K562 (cell line): ENCODE data around the gene RREB1. TPM values are rescaled to one million over a fixed set of nuclear protein-coding genes. Genes with fewer than 3 reads are reported as not detected.
A peak's percentile ranks its signal among the peaks of the same experiment; 100 is the strongest.

Experiments used
- ATAC-seq: fragments of 200-7000 bp; cut with Tn5 transposase; 3 replicates; pipeline ENCODE4 v1.9.1; 2020; ENCODE audit warnings: moderate library complexity
- BruUV-seq: library from RNA; stranded (reverse); fragments of 400-500 nt; replicated peaks from 2 replicates; lab custom pipeline; 2021; lab: Mats Ljungman, UMichigan
- CTCF ChIA-PET: fragments of 300-600 bp; formaldehyde crosslinking; extraction: SDS; loops from one replicate; lab custom pipeline; 2021; ENCODE audit warnings: low intra/inter-chr PET ratio; lab: Yijun Ruan, JAX
- POLR2A ChIA-PET: fragments of 300-600, 350-650 bp; sonication (Branson Sonifier 250); formaldehyde crosslinking; extraction: SDS; loops from one replicate; lab custom pipeline; 2021; ENCODE audit warnings: antibody characterized with exemption, inconsistent platforms; lab: Yijun Ruan, JAX
- DNase-seq, 4 experiments: peaks; one replicate each; pipeline versions ENCODE4 v3.0.0 to v3.0.0-alpha.2; 2011 to 2018; ENCODE audit warnings: low spot score in 3 of 4, mixed read lengths in 3 of 4; ENCODE audit errors: extremely low read depth in 1 of 4
- FAIRE-seq: peaks from 2 replicates; lab custom pipeline; 2011; peaks lifted over from hg19 to GRCh38; lab: Jason Lieb, UNC
- H2AFZ ChIP-seq: 2 replicates; pipeline ENCODE4 v1.6.0; 2011; ENCODE audit warnings: low read depth, low read length, control low read depth, inconsistent platforms
- H3K27ac ChIP-seq: fragments of 200-600 bp; 3 replicates; pipeline ENCODE4 v1.8.0; 2011; ENCODE audit warnings: low read depth, mild to moderate bottlenecking, control low read depth, inconsistent platforms, low read length, moderate library complexity, mixed read lengths; ENCODE audit errors: extremely low read depth
- H3K27me3 ChIP-seq, 2 experiments: fragments of 300-600 bp in 1 of 2; 2 replicates in 1 of 2; 3 replicates in 1 of 2; pipeline versions ENCODE4 v1.6.0 to v1.8.0; 2011; ENCODE audit warnings: inconsistent platforms in 2 of 2, low read length in 2 of 2, mild to moderate bottlenecking in 1 of 2, mixed read lengths in 1 of 2, moderate library complexity in 1 of 2; ENCODE audit not compliant: control insufficient read depth in 2 of 2, insufficient read depth in 2 of 2
- H3K36me3 ChIP-seq: fragments of 300-600 bp; 3 replicates; pipeline ENCODE4 v1.8.0; 2011; ENCODE audit warnings: mild to moderate bottlenecking, low read length, inconsistent platforms; ENCODE audit not compliant: control insufficient read depth, insufficient read depth
- H3K4me1 ChIP-seq, 2 experiments: fragments of 200-600 bp in 1 of 2; replicated peaks in 1 of 2; 2 replicates in 1 of 2; 3 replicates in 1 of 2; pipeline versions ENCODE4 v1.5.1 to v1.8.0; 2011; ENCODE audit warnings: inconsistent platforms in 2 of 2, low read length in 2 of 2, mild to moderate bottlenecking in 1 of 2, mixed read lengths in 1 of 2, moderate library complexity in 1 of 2; ENCODE audit not compliant: control insufficient read depth in 2 of 2, insufficient read depth in 2 of 2
- H3K4me2 ChIP-seq: 2 replicates; pipeline ENCODE4 v1.6.1; 2011; ENCODE audit warnings: low read length, control low read depth, inconsistent platforms, mixed read lengths; ENCODE audit not compliant: insufficient read depth
- H3K4me3 ChIP-seq: fragments of 200-600 bp; sonication (generic), shearing (Covaris generic); 2 replicates; pipeline ENCODE4 v1.5.1; 2016; ENCODE audit warnings: control low read depth, inconsistent platforms
- H3K79me2 ChIP-seq: fragments of 200-600 bp; 3 replicates; pipeline ENCODE4 v1.8.0; 2011; ENCODE audit warnings: low read length, inconsistent platforms; ENCODE audit not compliant: control insufficient read depth, insufficient read depth
- H3K9ac ChIP-seq, 2 experiments: 2 replicates each; pipeline versions ENCODE4 v1.6.0 to v1.6.1; 2011; ENCODE audit warnings: low read depth in 2 of 2, low read length in 2 of 2, control low read depth in 1 of 2, inconsistent platforms in 1 of 2, mild to moderate bottlenecking in 1 of 2, mixed read lengths in 1 of 2; ENCODE audit not compliant: insufficient read depth in 1 of 2
- H3K9me1 ChIP-seq: one replicate; pipeline ENCODE4 v1.6.0; 2011; ENCODE audit warnings: inconsistent platforms, mild to moderate bottlenecking, low read length, moderate library complexity; ENCODE audit not compliant: control insufficient read depth, insufficient read depth
- H3K9me3 ChIP-seq: replicated peaks from 2 replicates; pipeline ENCODE4 v1.5.1; 2011; ENCODE audit warnings: low read depth, low read length, inconsistent platforms; ENCODE audit not compliant: control insufficient read depth, insufficient read depth
- H4K20me1 ChIP-seq: replicated peaks from 2 replicates; pipeline ENCODE4 v1.6.1; 2011; ENCODE audit warnings: low read length, inconsistent platforms, mixed read lengths; ENCODE audit not compliant: control insufficient read depth, insufficient read depth
- CCNT2 ChIP-seq: IDR thresholded peaks from 2 replicates; pipeline ENCODE4 v1.6.1; 2011; ENCODE audit warnings: borderline replicate concordance, low read depth, mild to moderate bottlenecking, moderate library complexity, mixed read lengths, low read length; ENCODE audit not compliant: insufficient read length; ENCODE audit errors: extremely low read depth
- CUX1 ChIP-seq: fragments of 200-800 bp; sonication (Bioruptor generic); IDR thresholded peaks from 2 replicates; pipeline ENCODE4 v1.6.1; 2016; ENCODE audit warnings: missing genetic modification characterization, missing compliant biosample characterization
- E2F6 ChIP-seq, 2 experiments: IDR thresholded peaks; 2 replicates each; pipeline ENCODE4 v1.6.1; 2011; ENCODE audit warnings: borderline replicate concordance in 1 of 2, control low read depth in 1 of 2, low read depth in 1 of 2, low read length in 1 of 2, mild to moderate bottlenecking in 1 of 2, mixed read lengths in 1 of 2, moderate library complexity in 1 of 2; ENCODE audit not compliant: insufficient read depth in 1 of 2, insufficient read length in 1 of 2, poor library complexity in 1 of 2, severe bottlenecking in 1 of 2; ENCODE audit errors: extremely low read depth in 1 of 2
- EWSR1 ChIP-seq: fragments of 450-650 bp; IDR thresholded peaks from 2 replicates; pipeline ENCODE4 v1.6.1; 2018; ENCODE audit warnings: borderline replicate concordance, mild to moderate bottlenecking, low read depth, moderate library complexity; ENCODE audit not compliant: partially characterized antibody
- GTF2E2 ChIP-seq: fragments of 200-800 bp; sonication (Bioruptor generic); IDR thresholded peaks from 2 replicates; pipeline ENCODE4 v1.6.1; 2016; ENCODE audit warnings: missing genetic modification characterization, missing compliant biosample characterization
- SPI1 ChIP-seq: IDR thresholded peaks from 2 replicates; pipeline ENCODE4 v1.6.1; 2011; ENCODE audit warnings: low read depth, low read length, control low read depth, borderline replicate concordance
- TAF1 ChIP-seq: IDR thresholded peaks from 2 replicates; pipeline ENCODE4 v1.6.1; 2011; ENCODE audit warnings: mild to moderate bottlenecking, low read length, moderate library complexity; ENCODE audit not compliant: insufficient read depth, control insufficient read depth, severe bottlenecking; ENCODE audit errors: extremely low read depth
- ZFP91 ChIP-seq: sonication (generic); formaldehyde crosslinking; IDR thresholded peaks from 2 replicates; pipeline ENCODE4 v1.8.0; 2022; ENCODE audit warnings: mild to moderate bottlenecking, missing genetic modification reagents
- ZNF384 ChIP-seq: IDR thresholded peaks from 2 replicates; pipeline ENCODE4 v1.6.1; 2012; ENCODE audit warnings: low read depth, low read length, improper control_type of control experiment
- WGBS: fragments of 100-300 bp; shearing (Covaris generic); methylation state at CpG from one replicate; pipeline ENCODE4 v1.1.6; 2016; ENCODE audit warnings: low coverage, mixed read lengths; ENCODE audit not compliant: insufficient coverage; ENCODE audit errors: missing lambda C conversion rate; 5-methylcytosine and 5-hydroxymethylcytosine counted together
- in situ Hi-C: fragments of 300-500 bp; cut with MboI; formaldehyde crosslinking; loops from 4 replicates; pipeline ENCODE4 v1.15.0; 2018; ENCODE audit warnings: inconsistent platforms, mixed read lengths
- intact Hi-C: fragments of 100-400 bp; cut with micrococcal nuclease; formaldehyde crosslinking; loops from 2 replicates; pipeline ENCODE4 v1.14.2; 2022
- polyA plus RNA-seq, 8 experiments: library from polyadenylated mRNA; depleted of rRNA in 4 of 8; stranded (reverse) in 5 of 8; unstranded in 3 of 8; fragments of >200 nt; fragmentation: Nextera tagmentation in 2 of 8; fragmentation: Illumina TruSeq in 1 of 8; extraction: Ambion mirVana in 2 of 8; extraction: Trizol in 1 of 8; gene quantifications; 2 replicates each; pipeline versions ENCODE4 v1.2.1 to v1.2.3, GENCODE V29; 2011 to 2014; ENCODE audit warnings: inconsistent platforms in 1 of 8, missing spikeins in 1 of 8
- total RNA-seq, 7 experiments: library from RNA; depleted of rRNA in 6 of 7; stranded (reverse); fragments of >200 nt in 6 of 7; fragmentation: Illumina TruSeq in 2 of 7; extraction: Trizol in 2 of 7; gene quantifications; 2 replicates each; pipeline versions ENCODE4 v1.2.1 to v1.2.3, GENCODE V29; 2011 to 2021; ENCODE audit warnings: low replicate concordance in 1 of 7
- TF ChIP-seq, protein P1 (sequence below), 3 experiments: fragments of 200-800 bp in 1 of 3; sonication (Bioruptor generic) in 1 of 3; sonication (generic) in 1 of 3; formaldehyde crosslinking in 1 of 3; IDR thresholded peaks; 2 replicates each; pipeline versions ENCODE4 v1.6.1 to v1.8.0; 2016 to 2022; ENCODE audit warnings: mild to moderate bottlenecking in 2 of 3, missing compliant biosample characterization in 2 of 3, missing genetic modification characterization in 2 of 3, missing genetic modification reagents in 1 of 3

RREB1 gene
- total and polyA plus RNA-seq, 9 of the 15 experiments (the other 6 are each of a cell fraction or from before 2014, with no cell fraction given): 3.3 to 64.2 (median 19.3) TPM

DNA sequence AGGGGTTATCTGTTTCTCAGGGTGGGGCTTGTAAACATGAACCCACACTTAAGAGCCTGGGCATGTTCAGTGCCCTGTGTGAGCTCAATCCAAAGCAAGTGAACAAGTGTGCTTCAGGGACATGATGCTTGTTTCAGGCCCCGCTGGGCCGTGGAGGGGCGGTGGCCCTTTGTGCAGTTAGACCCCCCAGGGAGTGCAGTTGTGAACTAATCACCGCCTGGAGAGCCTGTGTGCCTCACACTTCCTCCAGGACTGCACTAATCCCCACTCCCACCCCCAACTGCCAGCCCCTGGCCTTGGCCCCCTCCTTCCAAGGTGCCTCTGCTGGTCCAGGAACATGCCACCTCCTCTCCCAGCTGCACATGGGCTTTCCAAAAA, 58.1 kb downstream of the RREB1 start:
- peak overlapping the region; percentile 88 for H3K27ac ChIP-seq
- CTCF ChIA-PET: interaction anchor here (0.6 kb wide), 1 partner anchor 378 kb away, joined by 3 read pairs; no protein-coding TSS in a partner anchor
- H2AFZ ChIP-seq: no peak overlapping the region
- intact Hi-C loops: loop anchor here (1.0 to 5.0 kb wide), 7 partner anchors 23 to 454 kb away; partner anchors contain the start of gene RREB1
- BruUV-seq: no TSS peak
- no peaks in the 10 kb centered on the region for H4K20me1 ChIP-seq
- H3K79me2 ChIP-seq: peaks cover 95% of the 10 kb centered on the region
- WGBS: 0% methylated on average over 4 of the region's 4 CpGs
- peaks cover 29% of the 10 kb centered on the region for H3K36me3 ChIP-seq
- DNase-seq (peak; percentile 52 to 71 (median 59)), ATAC-seq (peak; percentile 27), FAIRE-seq (no peak)
- H3K9me1 ChIP-seq: no peaks in the 10 kb centered on the region
- POLR2A ChIA-PET: interaction anchor here (0.6 to 2.6 kb wide), 12 partner anchors 9 to 305 kb away, joined by 3 to 18 read pairs (median 4); no protein-coding TSS in a partner anchor
- H3K27me3 ChIP-seq: no peaks in the 10 kb centered on the region
- H3K9me3 ChIP-seq: no peaks in the 10 kb centered on the region
- H3K4me1 ChIP-seq: peaks cover 75 to 94% of the 10 kb centered on the region in 2 experiments
- H3K4me3 ChIP-seq: peak overlapping the region; percentile 6; the same call in 1 of the 2 replicates
- in situ Hi-C loops: no loop called here
- H3K4me2 ChIP-seq: peak overlapping the region; percentile 81
- H3K9ac ChIP-seq: peak overlapping the region; percentile 65 to 75
- TF ChIP-seq TAF1 (peak; percentile 11), ZNF384 (no peak), CCNT2 (peak; percentile 3), ZFP91 (CRISPR knock-in tag) (0 out of 2 replicates have a peak, but pooled peaks have one; percentile 33), SPI1 (0 out of 2 replicates have a peak, but pooled peaks have one; percentile 1), CUX1 (CRISPR knock-in tag) (no peak), GTF2E2 (no peak), EWSR1 (no peak), E2F6 (IDR thresholded peaks at IDR 0.05; ENCODE audit: borderline replicate concordance in 1 of 2, extremely low read depth in 1 of 2, insufficient read depth in 1 of 2, insufficient read length in 1 of 2, low read depth in 1 of 2, low read length in 1 of 2, poor library complexity in 1 of 2, severe bottlenecking in 1 of 2) (peak in 1 of 2 experiments; percentile 8)
- TF ChIP-seq, protein P1, sequence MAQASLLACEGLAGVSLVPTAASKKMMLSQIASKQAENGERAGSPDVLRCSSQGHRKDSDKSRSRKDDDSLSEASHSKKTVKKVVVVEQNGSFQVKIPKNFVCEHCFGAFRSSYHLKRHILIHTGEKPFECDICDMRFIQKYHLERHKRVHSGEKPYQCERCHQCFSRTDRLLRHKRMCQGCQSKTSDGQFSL (CRISPR knock-in tag; IDR thresholded peaks at IDR 0.05): no peak
- TF ChIP-seq, protein P1 (tag; IDR thresholded peaks at IDR 0.05): peak in 1 of 2 experiments; percentile 13; a peak in 1 of 4 replicates
